Activated CD8-positive, alpha-beta memory T cell treated with anti-CD3 and anti-CD28 coated beads for 1 hour (primary cell): ENCODE results near the gene UTP3.
"Not testable (repeated sequence)": the region's sequence is repeated elsewhere in the genome, so short reads cannot be mapped to it uniquely, and the experiment has no call there.

Experiments
- DNase-seq, 2 donors: peaks; one replicate each; pipeline ENCODE4 v3.0.0-alpha.2; 2020; ENCODE audit warnings: low read depth in 1 of 2; ENCODE audit errors: extremely low read depth in 1 of 2

The UTP3 gene

GRCh38 chr4:70687821-70688794, at the start of gene UTP3:
UTP3 (plus strand) TSS chr4:70688532; CDS start chr4:70688678, 146 bp downstream.
- DNase-seq = peak; percentile 82 to 87

GRCh38 chr4:70640192-70640591, 48.1 kb upstream of the UTP3 start:
- DNase-seq = no peak

GRCh38 chr4:70650741-70651140, 37.6 kb upstream of the UTP3 start:
- not testable (repeated sequence) for DNase-seq

- no peak for DNase-seq
These were observed 36.3 kb upstream of the UTP3 start for GRCh38 chr4:70651864-70652506.

- no peak for DNase-seq
These were observed 33.7 kb upstream of the UTP3 start for GRCh38 chr4:70654605-70655011.

GRCh38 chr4:70657326-70657725, 31.0 kb upstream of the UTP3 start:
- DNase-seq = no peak

GRCh38 chr4:70658418-70658817, 29.9 kb upstream of the UTP3 start:
- DNase-seq = no peak

GRCh38 chr4:70660106-70660505, 28.2 kb upstream of the UTP3 start:
- no peak for DNase-seq

GRCh38 chr4:70661309-70661922, 26.9 kb upstream of the UTP3 start:
- not testable (repeated sequence) for DNase-seq

- DNase-seq = no peak
These were observed 22.0 kb upstream of the UTP3 start, which contains the start of gene JCHAIN for GRCh38 chr4:70666369-70666768. JCHAIN (minus strand) TSS chr4:70666508; CDS start chr4:70666490, 18 bp downstream.

- DNase-seq = no peak
These were observed 20.4 kb upstream of the UTP3 start for GRCh38 chr4:70667740-70668535.

- DNase-seq = no peak
These were observed 17.9 kb upstream of the UTP3 start for GRCh38 chr4:70670332-70671014.

GRCh38 chr4:70671091-70671490, 17.2 kb upstream of the UTP3 start:
- DNase-seq = no peak

- DNase-seq = no peak
These were observed 14.1 kb upstream of the UTP3 start for GRCh38 chr4:70674191-70674590.

GRCh38 chr4:70674731-70675130, 13.6 kb upstream of the UTP3 start:
- DNase-seq = no peak

GRCh38 chr4:70676554-70677090, 11.7 kb upstream of the UTP3 start:
- DNase-seq = no peak

GRCh38 chr4:70678383-70678999, 9.8 kb upstream of the UTP3 start:
- DNase-seq = no peak

- DNase-seq = no peak
These were observed 7.4 kb upstream of the UTP3 start for GRCh38 chr4:70680934-70681333.

GRCh38 chr4:70681704-70682103, 6.6 kb upstream of the UTP3 start:
- no peak for DNase-seq
